PC-3 (cell line): Measurements from ENCODE around the gene SRGAP1. TPM values are rescaled to one million over a fixed set of nuclear protein-coding genes. Genes with fewer than 3 reads are reported as not detected.

Experiments used
- ATAC-seq: fragments of 200-7000 bp; cut with Tn5 transposase; 2 replicates; pipeline ENCODE4 v1.9.1; 2020; ENCODE audit warnings: mild to moderate bottlenecking, moderate library complexity
- BruUV-seq: library from RNA; stranded (reverse); fragments of 400-500 nt; replicated peaks from 2 replicates; lab custom pipeline; 2021; lab: Mats Ljungman, UMichigan
- CTCF ChIA-PET: fragments of 300-600 bp; sonication (Branson Sonifier 250); formaldehyde crosslinking; loops from one replicate; lab custom pipeline; 2022; ENCODE audit warnings: antibody characterized with exemption; lab: Charles Lee
- POLR2A ChIA-PET: fragments of 300-600 bp; sonication (Branson Sonifier 250); formaldehyde crosslinking; loops from one replicate; lab custom pipeline; 2022; ENCODE audit warnings: antibody characterized with exemption; ENCODE audit not compliant: unreplicated experiment; lab: Charles Lee
- DNase-seq: peaks from one replicate; pipeline ENCODE4 v3.0.0-alpha.2; 2015
- H2AFZ ChIP-seq: fragments of 300-600 bp; sonication (generic); 2 replicates; pipeline ENCODE4 v1.6.0; 2016; ENCODE audit warnings: antibody characterized with exemption, low read length
- H3F3A ChIP-seq: fragments of 300-600 bp; sonication (generic); one replicate; pipeline ENCODE4 v1.6.0; 2017; ENCODE audit warnings: antibody characterized with exemption, low read length, control low read depth, mild to moderate bottlenecking; ENCODE audit not compliant: unreplicated experiment
- H3K27ac ChIP-seq: fragments of 300-600 bp; sonication (generic); 2 replicates; pipeline ENCODE4 v1.5.1; 2016; ENCODE audit warnings: mild to moderate bottlenecking, low read length
- H3K27me3 ChIP-seq: fragments of 300-600 bp; sonication (generic); 2 replicates; pipeline ENCODE4 v1.6.1; 2016; ENCODE audit warnings: low read length, mixed read lengths
- H3K36me3 ChIP-seq: fragments of 300-600 bp; sonication (generic); 2 replicates; pipeline ENCODE4 v1.6.1; 2016; ENCODE audit warnings: low read depth, mixed run types, low read length, mixed read lengths
- H3K4me1 ChIP-seq: fragments of 300-600 bp; sonication (generic); 2 replicates; pipeline ENCODE4 v1.5.1; 2016; ENCODE audit warnings: low read length; ENCODE audit not compliant: insufficient read depth
- H3K4me2 ChIP-seq: fragments of 300-600 bp; sonication (generic); 2 replicates; pipeline ENCODE4 v1.6.0; 2016; ENCODE audit warnings: low read length
- H3K4me3 ChIP-seq: fragments of 300-600 bp; sonication (generic); 2 replicates; pipeline ENCODE4 v1.5.1; 2016; ENCODE audit warnings: mild to moderate bottlenecking, low read length, mixed read lengths
- H3K79me2 ChIP-seq: fragments of 300-600 bp; sonication (generic); 2 replicates; pipeline ENCODE4 v1.6.1; 2017; ENCODE audit warnings: low read length, mixed read lengths
- H3K9ac ChIP-seq: fragments of 300-600 bp; sonication (generic); 2 replicates; pipeline ENCODE4 v1.6.0; 2016; ENCODE audit warnings: mild to moderate bottlenecking, low read length
- H3K9me2 ChIP-seq: fragments of 300-600 bp; sonication (generic); replicated peaks from 2 replicates; pipeline ENCODE4 v1.6.1; 2016; ENCODE audit warnings: mixed run types, low read length, mixed read lengths
- H3K9me3 ChIP-seq: fragments of 300-600 bp; sonication (generic); 2 replicates; pipeline ENCODE4 v1.6.1; 2016; ENCODE audit warnings: low read length, mixed read lengths
- H4K20me1 ChIP-seq: fragments of 300-600 bp; sonication (generic); 2 replicates; pipeline ENCODE4 v1.6.1; 2016; ENCODE audit warnings: low read length, mixed read lengths
- EZH2 ChIP-seq: fragments of 300-600 bp; sonication (generic); IDR thresholded peaks from one replicate; pipeline ENCODE4 v1.6.1; 2017; ENCODE audit warnings: antibody characterized with exemption, mild to moderate bottlenecking, low read length; ENCODE audit not compliant: unreplicated experiment
- EZH2phosphoT487 ChIP-seq: fragments of 300-600 bp; sonication (generic); IDR thresholded peaks from 2 replicates; pipeline ENCODE4 v1.6.1; 2018; ENCODE audit warnings: mild to moderate bottlenecking, antibody characterized with exemption, low read length, borderline replicate concordance
- intact Hi-C: fragments of 100-400 bp; cut with micrococcal nuclease; formaldehyde crosslinking; loops from 2 replicates; pipeline ENCODE4 v1.9.0; 2023
- total RNA-seq: library from RNA; depleted of rRNA; stranded (reverse); fragments of >200 nt; gene quantifications from 2 replicates; pipeline ENCODE4 v1.2.3, GENCODE V29; 2014
- TF ChIP-seq, protein P1 (sequence below): fragments of 300-600 bp; sonication (generic); conservative IDR thresholded peaks from 2 replicates; pipeline ENCODE4 v1.5.1; 2017; ENCODE audit warnings: antibody characterized with exemption, low read depth, mild to moderate bottlenecking, low read length

Gene SRGAP1
- total RNA-seq, 1 experiment from 2014 or later = 11.0 TPM

GRCh38 chr12:64025174-64025958 lies 180.9 kb downstream of the SRGAP1 start:
- no peak overlapping the region for H2AFZ ChIP-seq
- no peaks in the 10 kb centered on the region for H3K4me1 ChIP-seq
- H3K9ac ChIP-seq = no peak overlapping the region
- ChIA-PET POLR2A (no interaction called here), CTCF (interaction anchor here (0.6 kb wide), 1 partner anchor 60 kb away, joined by 3 read pairs; no protein-coding TSS in a partner anchor)
- H3K27me3 ChIP-seq = no peaks in the 10 kb centered on the region
- no peaks in the 10 kb centered on the region for H3K9me3 ChIP-seq
- H3K4me2 ChIP-seq = no peak overlapping the region
- TF ChIP-seq, protein P1, sequence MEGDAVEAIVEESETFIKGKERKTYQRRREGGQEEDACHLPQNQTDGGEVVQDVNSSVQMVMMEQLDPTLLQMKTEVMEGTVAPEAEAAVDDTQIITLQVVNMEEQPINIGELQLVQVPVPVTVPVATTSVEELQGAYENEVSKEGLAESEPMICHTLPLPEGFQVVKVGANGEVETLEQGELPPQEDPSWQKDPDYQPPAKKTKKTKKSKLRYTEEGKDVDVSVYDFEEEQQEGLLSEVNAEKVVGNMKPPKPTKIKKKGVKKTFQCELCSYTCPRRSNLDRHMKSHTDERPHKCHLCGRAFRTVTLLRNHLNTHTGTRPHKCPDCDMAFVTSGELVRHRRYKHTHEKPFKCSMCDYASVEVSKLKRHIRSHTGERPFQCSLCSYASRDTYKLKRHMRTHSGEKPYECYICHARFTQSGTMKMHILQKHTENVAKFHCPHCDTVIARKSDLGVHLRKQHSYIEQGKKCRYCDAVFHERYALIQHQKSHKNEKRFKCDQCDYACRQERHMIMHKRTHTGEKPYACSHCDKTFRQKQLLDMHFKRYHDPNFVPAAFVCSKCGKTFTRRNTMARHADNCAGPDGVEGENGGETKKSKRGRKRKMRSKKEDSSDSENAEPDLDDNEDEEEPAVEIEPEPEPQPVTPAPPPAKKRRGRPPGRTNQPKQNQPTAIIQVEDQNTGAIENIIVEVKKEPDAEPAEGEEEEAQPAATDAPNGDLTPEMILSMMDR = no peak
- no peak for TF ChIP-seq EZH2
- TF ChIP-seq EZH2phosphoT487 = no peak
- H4K20me1 ChIP-seq = no peaks in the 10 kb centered on the region
- H3K27ac ChIP-seq = no peak overlapping the region
- DNase-seq (no peak), ATAC-seq (no peak)
- H3K4me3 ChIP-seq = no peak overlapping the region
- intact Hi-C loops = no loop called here
- H3K36me3 ChIP-seq = peaks cover 10% of the 10 kb centered on the region
- no peaks in the 10 kb centered on the region for H3F3A ChIP-seq
- BruUV-seq = no TSS peak
- H3K9me2 ChIP-seq = no peaks in the 10 kb centered on the region
- H3K79me2 ChIP-seq = no peaks in the 10 kb centered on the region

- no TSS peak for BruUV-seq
- Histone ChIP-seq H2AFZ (no peak overlapping the region), H3K27ac (no peak overlapping the region), H3K9me2 (no peaks in the 10 kb centered on the region), H3F3A (no peaks in the 10 kb centered on the region), H3K4me3 (no peak overlapping the region), H3K27me3 (no peaks in the 10 kb centered on the region), H3K9ac (no peak overlapping the region), H3K4me2 (no peak overlapping the region), H3K36me3 (peaks cover 14% of the 10 kb centered on the region), H3K4me1 (no peaks in the 10 kb centered on the region), H4K20me1 (no peaks in the 10 kb centered on the region), H3K9me3 (no peaks in the 10 kb centered on the region), H3K79me2 (no peaks in the 10 kb centered on the region)
- TF ChIP-seq, protein P1 = no peak
- TF ChIP-seq EZH2 = no peak
- TF ChIP-seq EZH2phosphoT487 = no peak
- DNase-seq = no peak
- CTCF ChIA-PET = no interaction called here
- intact Hi-C loops = no loop called here
- ATAC-seq = no peak
- POLR2A ChIA-PET = no interaction called here
These were observed 182.8 kb downstream of the SRGAP1 start for GRCh38 chr12:64027311-64027710.

GRCh38 chr12:64028541-64028940 lies 184.0 kb downstream of the SRGAP1 start:
- Histone ChIP-seq H3K9ac (no peak overlapping the region), H3K4me2 (no peak overlapping the region), H3K27ac (no peak overlapping the region), H3F3A (no peaks in the 10 kb centered on the region), H4K20me1 (no peaks in the 10 kb centered on the region), H3K9me2 (no peaks in the 10 kb centered on the region), H2AFZ (no peak overlapping the region), H3K4me1 (no peaks in the 10 kb centered on the region), H3K27me3 (no peaks in the 10 kb centered on the region), H3K36me3 (peaks cover 10% of the 10 kb centered on the region), H3K9me3 (no peaks in the 10 kb centered on the region), H3K4me3 (no peak overlapping the region), H3K79me2 (no peaks in the 10 kb centered on the region)
- ChIA-PET CTCF (no interaction called here), POLR2A (no interaction called here)
- no TSS peak for BruUV-seq
- intact Hi-C loops = no loop called here
- DNase-seq = no peak
- no peak for ATAC-seq
- TF ChIP-seq EZH2phosphoT487 = no peak
- TF ChIP-seq, protein P1 = no peak
- no peak for TF ChIP-seq EZH2
